K562 (cell line): ENCODE measurements around the gene NEMP1. TPM values are rescaled to one million over a fixed set of nuclear protein-coding genes. Genes with fewer than 3 reads are reported as not detected.

Source experiments
- ARID1B ChIP-seq: fragments of 450-650 bp; IDR thresholded peaks from 2 replicates; pipeline ENCODE4 v1.6.1; 2016; ENCODE audit warnings: antibody characterized with exemption, mild to moderate bottlenecking, inconsistent platforms
- BRF1 ChIP-seq: IDR thresholded peaks from 3 replicates; pipeline ENCODE4 v1.6.1; 2011; ENCODE audit warnings: borderline replicate concordance, mild to moderate bottlenecking; ENCODE audit not compliant: insufficient read length; ENCODE audit errors: extremely low read depth
- CBFA2T3 ChIP-seq: fragments of 450-650 bp; IDR thresholded peaks from 2 replicates; pipeline ENCODE4 v1.6.1; 2017
- CBX3 ChIP-seq, 2 experiments: IDR thresholded peaks; 1 replicate in 1 of 2; 2 replicates in 1 of 2; pipeline ENCODE4 v1.6.1; 2012; ENCODE audit warnings: inconsistent platforms in 2 of 2, low read length in 2 of 2, borderline replicate concordance in 1 of 2, control low read depth in 1 of 2
- CXXC5 ChIP-seq: fragments of 250-450 bp; sonication (Bioruptor Pico); IDR thresholded peaks from 2 replicates; pipeline ENCODE4 v1.8.0; 2022; ENCODE audit warnings: inconsistent platforms, mild to moderate bottlenecking, moderate library complexity
- DPF2 ChIP-seq: fragments of 450-650 bp; IDR thresholded peaks from 2 replicates; pipeline ENCODE4 v1.6.1; 2016
- ELF2 ChIP-seq: fragments of 250-450 bp; sonication (Bioruptor Pico); IDR thresholded peaks from 2 replicates; pipeline ENCODE4 v1.5.0; 2021; ENCODE audit warnings: mild to moderate bottlenecking
- ESRRB ChIP-seq: fragments of 250-450 bp; sonication (Bioruptor Pico); IDR thresholded peaks from 2 replicates; pipeline ENCODE4 v1.5.0; 2020; ENCODE audit warnings: mild to moderate bottlenecking, moderate library complexity, borderline replicate concordance
- FIP1L1 ChIP-seq: fragments of 200-400 bp; formaldehyde crosslinking; IDR thresholded peaks from 2 replicates; pipeline ENCODE4 v1.6.1; 2018; ENCODE audit warnings: mild to moderate bottlenecking, low read depth, low read length; ENCODE audit not compliant: poor library complexity, severe bottlenecking
- GABPA ChIP-seq: fragments of 200-800 bp; sonication (Bioruptor generic); conservative IDR thresholded peaks from 2 replicates; pipeline ENCODE4 v1.6.1; 2016; ENCODE audit warnings: low read depth, missing genetic modification characterization, missing compliant biosample characterization
- HNRNPK ChIP-seq: fragments of 200-400 bp; formaldehyde crosslinking; IDR thresholded peaks from one replicate; pipeline ENCODE4 v1.6.1; 2018; ENCODE audit warnings: mild to moderate bottlenecking, low read depth, low read length; ENCODE audit not compliant: poor library complexity, severe bottlenecking
- LEF1 ChIP-seq: fragments of 450-650 bp; IDR thresholded peaks from 2 replicates; pipeline ENCODE4 v1.6.1; 2016; ENCODE audit warnings: mild to moderate bottlenecking
- MAZ ChIP-seq, 2 experiments: fragments of 450-650 bp in 1 of 2; sonication (generic) in 1 of 2; formaldehyde crosslinking; IDR thresholded peaks in 1 of 2; conservative IDR thresholded peaks in 1 of 2; 2 replicates each; pipeline versions ENCODE4 v1.4.0 to v1.5.0; 2020; ENCODE audit warnings: mild to moderate bottlenecking in 1 of 2, missing genetic modification reagents in 1 of 2
- PHF20 ChIP-seq: fragments of 450-650 bp; IDR thresholded peaks from 2 replicates; pipeline ENCODE4 v1.6.1; 2018; ENCODE audit not compliant: partially characterized antibody
- PREB ChIP-seq: sonication (generic); formaldehyde crosslinking; IDR thresholded peaks from 2 replicates; pipeline ENCODE4 v1.8.1; 2023; ENCODE audit warnings: mild to moderate bottlenecking, missing genetic modification reagents
- RAD51 ChIP-seq: fragments of 450-650 bp; IDR thresholded peaks from 2 replicates; pipeline ENCODE4 v1.7.1; 2016; ENCODE audit warnings: low read depth, mild to moderate bottlenecking, borderline replicate concordance
- RFX1 ChIP-seq: fragments of 450-650 bp; IDR thresholded peaks from 2 replicates; pipeline ENCODE4 v1.6.1; 2016; ENCODE audit warnings: mild to moderate bottlenecking, moderate library complexity
- TARDBP ChIP-seq: fragments of 450-650 bp; IDR thresholded peaks from 2 replicates; pipeline ENCODE4 v1.6.1; 2016
- TEAD4 ChIP-seq, 2 experiments: sonication (generic) in 1 of 2; formaldehyde crosslinking in 1 of 2; IDR thresholded peaks; 2 replicates each; pipeline versions ENCODE4 v1.6.1 to v1.8.0; 2012 to 2022; ENCODE audit warnings: borderline replicate concordance in 1 of 2, inconsistent platforms in 1 of 2, low read length in 1 of 2, mild to moderate bottlenecking in 1 of 2, missing genetic modification reagents in 1 of 2
- TRIM25 ChIP-seq: fragments of 450-650 bp; IDR thresholded peaks from 2 replicates; pipeline ENCODE4 v1.7.0; 2016; ENCODE audit warnings: borderline replicate concordance
- ZBED1 ChIP-seq: IDR thresholded peaks from 2 replicates; pipeline ENCODE4 v1.6.1; 2014
- ZNF445 ChIP-seq: fragments of 250-450 bp; sonication (Bioruptor Pico); IDR thresholded peaks from 2 replicates; pipeline ENCODE4 v1.4.0; 2020; ENCODE audit warnings: low read depth, mild to moderate bottlenecking, moderate library complexity
- ZNF740 ChIP-seq, 3 experiments: fragments of 200-800 bp in 1 of 3; sonication (Bioruptor generic) in 1 of 3; sonication (generic) in 1 of 3; formaldehyde crosslinking in 1 of 3; IDR thresholded peaks; 2 replicates each; pipeline versions ENCODE4 v1.6.1 to v1.8.0; 2016 to 2022; ENCODE audit warnings: mild to moderate bottlenecking in 2 of 3, missing compliant biosample characterization in 2 of 3, missing genetic modification characterization in 2 of 3, missing genetic modification reagents in 1 of 3
- polyA plus RNA-seq, 8 experiments: library from polyadenylated mRNA; depleted of rRNA in 4 of 8; stranded (reverse) in 5 of 8; unstranded in 3 of 8; fragments of >200 nt; fragmentation: Nextera tagmentation in 2 of 8; fragmentation: Illumina TruSeq in 1 of 8; extraction: Ambion mirVana in 2 of 8; extraction: Trizol in 1 of 8; gene quantifications; 2 replicates each; pipeline versions ENCODE4 v1.2.1 to v1.2.3, GENCODE V29; 2011 to 2014; ENCODE audit warnings: inconsistent platforms in 1 of 8, missing spikeins in 1 of 8
- total RNA-seq, 7 experiments: library from RNA; depleted of rRNA in 6 of 7; stranded (reverse); fragments of >200 nt in 6 of 7; fragmentation: Illumina TruSeq in 2 of 7; extraction: Trizol in 2 of 7; gene quantifications; 2 replicates each; pipeline versions ENCODE4 v1.2.1 to v1.2.3, GENCODE V29; 2011 to 2021; ENCODE audit warnings: low replicate concordance in 1 of 7

The NEMP1 gene
- total and polyA plus RNA-seq, 9 of the 15 experiments (the other 6 are each of a cell fraction or from before 2014, with no cell fraction given), result 9.5 to 82.2 (median 41.2) TPM

- TF ChIP-seq FIP1L1 (no peak), HNRNPK (peak; percentile 19), DPF2 (peak; percentile 72), PREB (CRISPR knock-in tag) (no peak), BRF1 (no peak), RFX1 (no peak), TRIM25 (no peak; the same call in 1 of the 2 replicates), CXXC5 (CRISPR knock-in tag) (peak; percentile 79), ZBED1 (peak; percentile 46; the same call in 1 of the 2 replicates), PHF20 (no peak), ZNF740 (CRISPR knock-in tag; IDR thresholded peaks at IDR 0.05) (peak; percentile 97), ZNF740 (tag; IDR thresholded peaks at IDR 0.05) (peak in 1 of 2 experiments; percentile 90; a peak in 2 of 4 replicates), ZNF445 (CRISPR knock-in tag) (0 out of 2 replicates have a peak, but pooled peaks have one; percentile 19), TEAD4 (IDR thresholded peaks at IDR 0.05; ENCODE audit: low read length) (peak; percentile 78), TEAD4 (CRISPR knock-in tag; IDR thresholded peaks at IDR 0.05; ENCODE audit: borderline replicate concordance) (no peak), RAD51 (peak; percentile 71), ARID1B (peak; percentile 17; the same call in 1 of the 2 replicates), GABPA (peak; percentile 61), TARDBP (0 out of 2 replicates have a peak, but pooled peaks have one; percentile 62), CBFA2T3 (no peak; the same call in 1 of the 2 replicates), ELF2 (no peak), CBX3 (IDR thresholded peaks at IDR 0.05; ENCODE audit: borderline replicate concordance in 1 of 2, low read length in 2 of 2) (peak in 1 of 2 experiments; percentile 47; a peak in 1 of 3 replicates), ESRRB (CRISPR knock-in tag) (no peak), LEF1 (peak; percentile 54), MAZ (CRISPR knock-in tag; conservative IDR thresholded peaks at IDR 0.05 in 1 of 2, IDR thresholded peaks at IDR 0.05 in 1 of 2) (peak; percentile 28 to 67; a peak in 3 of 4 replicates)
Measured at GRCh38 chr12:57088354-57089270, 10.0 kb upstream of the NEMP1 start, which contains the start of gene NAB2 (continued).
